NCI-H524 treated with DMSO at 0.1 percent for 48 hours (cell line): Measurements from ENCODE around the gene ARL15.
A peak's percentile ranks its signal among the peaks of the same experiment; 100 is the strongest.

Source experiments
- DNase-seq: peaks from one replicate; lab custom pipeline; 2025; lab: John Stamatoyannopoulos, UW

The ARL15 gene

GRCh38 chr5:54150841-54151240, 159.5 kb downstream of the ARL15 start:
- DNase-seq: no peak

- DNase-seq: no peak
Measured at GRCh38 chr5:54148858-54149257, 161.5 kb downstream of the ARL15 start.

GRCh38 chr5:54148067-54148845, 162.1 kb downstream of the ARL15 start:
- no peak for DNase-seq

GRCh38 chr5:54146916-54147315, 163.5 kb downstream of the ARL15 start:
- DNase-seq: no peak

- no peak for DNase-seq
Measured at GRCh38 chr5:54146390-54146789, 164.0 kb downstream of the ARL15 start.

- no peak for DNase-seq
Measured at GRCh38 chr5:54140247-54140840, 170.0 kb downstream of the ARL15 start.

- DNase-seq: no peak
Measured at GRCh38 chr5:54136516-54137440, 173.6 kb downstream of the ARL15 start.

- DNase-seq: no peak
Measured at GRCh38 chr5:54135042-54135441, 175.3 kb downstream of the ARL15 start.

- no peak for DNase-seq
Measured at GRCh38 chr5:54133917-54134316, 176.5 kb downstream of the ARL15 start.

- no peak for DNase-seq
Measured at GRCh38 chr5:54120473-54120872, 189.9 kb downstream of the ARL15 start.

- no peak for DNase-seq
Measured at GRCh38 chr5:54117957-54118356, 192.4 kb downstream of the ARL15 start.

GRCh38 chr5:54115735-54116403, 194.5 kb downstream of the ARL15 start:
- peak; percentile 86 for DNase-seq

- DNase-seq: no peak
Measured at GRCh38 chr5:54113060-54113459, 197.3 kb downstream of the ARL15 start.

GRCh38 chr5:54109626-54110330, 200.6 kb downstream of the ARL15 start:
- no peak for DNase-seq

- no peak for DNase-seq
Measured at GRCh38 chr5:54108136-54108535, 202.2 kb downstream of the ARL15 start.

- no peak for DNase-seq
Measured at GRCh38 chr5:54103871-54104270, 206.5 kb downstream of the ARL15 start.

- no peak for DNase-seq
Measured at GRCh38 chr5:54098267-54098666, 212.1 kb downstream of the ARL15 start.

GRCh38 chr5:54095969-54096368, 214.4 kb downstream of the ARL15 start:
- no peak for DNase-seq

- no peak for DNase-seq
Measured at GRCh38 chr5:54094706-54095105, 215.7 kb downstream of the ARL15 start.

- DNase-seq: no peak
Measured at GRCh38 chr5:54093861-54094260, 216.5 kb downstream of the ARL15 start.

GRCh38 chr5:54093081-54093492, 217.3 kb downstream of the ARL15 start:
- no peak for DNase-seq
